ENCODE data around the gene PRPF6.

Gene PRPF6

DNA sequence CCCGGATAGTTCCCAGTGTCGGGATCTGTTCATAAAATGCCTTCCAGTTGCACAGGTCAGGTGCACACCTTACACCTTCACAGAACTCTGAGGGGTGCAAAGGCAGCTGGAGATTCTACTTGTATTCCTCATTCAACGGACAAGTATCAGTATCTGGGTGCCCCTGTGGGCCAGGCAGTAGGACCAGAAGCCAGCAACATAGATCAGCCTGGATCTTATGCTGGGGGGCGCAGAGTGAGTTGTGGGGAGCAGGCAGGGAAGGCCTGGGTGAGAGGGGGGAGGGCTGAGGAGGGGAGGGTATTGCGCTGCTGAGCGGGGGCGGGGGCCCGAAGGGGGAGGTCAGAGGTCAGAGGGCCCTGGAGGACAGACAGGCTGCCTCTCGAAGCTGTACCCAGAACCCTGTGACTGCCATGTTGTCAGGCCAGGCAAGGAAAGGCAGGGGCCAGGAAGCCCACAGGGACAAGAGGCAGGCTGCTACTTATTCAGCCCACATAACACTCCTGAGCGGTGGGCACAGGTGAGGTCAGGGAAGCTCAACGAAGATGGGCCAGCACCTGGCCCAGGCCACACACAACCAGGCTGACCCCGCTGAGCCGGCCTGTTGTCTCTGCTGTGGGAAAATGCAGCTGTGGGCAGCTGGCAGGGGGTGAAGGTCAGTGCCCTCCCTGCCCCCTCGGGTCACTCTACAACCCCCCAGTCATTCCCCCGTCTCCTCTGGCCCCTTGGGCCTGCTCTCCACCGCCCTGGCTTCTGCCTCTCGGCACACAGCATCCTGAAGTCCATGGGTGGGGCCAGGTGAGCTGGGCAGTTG, 100.1 kb downstream of the PRPF6 start:
- peak; percentile 51 for DNase-seq

DNA sequence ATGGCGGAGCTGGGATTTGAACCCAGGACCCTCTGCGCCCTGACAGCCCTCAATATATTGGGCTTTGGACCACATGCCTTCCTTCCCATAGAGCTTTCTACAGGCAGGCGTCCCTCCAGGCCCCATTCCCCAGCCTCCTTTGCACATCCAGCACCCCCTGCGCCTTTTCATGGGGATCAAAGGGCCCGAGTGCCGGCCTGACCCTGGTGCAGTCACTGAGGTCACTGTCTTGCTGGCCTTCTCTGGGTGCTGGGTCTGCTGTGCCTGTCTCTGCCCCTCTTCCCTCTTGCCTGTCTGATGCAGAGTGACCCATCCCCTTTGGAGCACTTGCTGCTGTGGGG, 100.7 kb downstream of the PRPF6 start:
- no peak for DNase-seq

- no peak for DNase-seq
Observed at GRCh38 chr20:64082126-64082731, 101.3 kb downstream of the PRPF6 start.

All from DMS53 (cell line).